Cardiac muscle cell (in vitro differentiated cells and primary cell): Measurements from ENCODE around the gene LACC1. TPM values are rescaled to one million over a fixed set of nuclear protein-coding genes. Genes with fewer than 3 reads are reported as not detected.

Experiments used
- DNase-seq, 2 donors: peaks; one replicate each; pipeline versions ENCODE4 v3.0.0 to v3.0.0-alpha.2; 2010 to 2017; ENCODE audit warnings: low read depth in 1 of 2, low spot score in 1 of 2
- H3K27ac ChIP-seq: fragments of 200-600 bp; sonication (generic); 2 replicates; pipeline ENCODE4 v1.5.1; 2016
- H3K27me3 ChIP-seq: fragments of 200-600 bp; sonication (generic); 2 replicates; pipeline ENCODE4 v1.6.0; 2016; ENCODE audit warnings: control low read depth
- H3K36me3 ChIP-seq: fragments of 200-600 bp; sonication (generic); 2 replicates; pipeline ENCODE4 v1.5.1; 2016; ENCODE audit warnings: control low read depth
- H3K4me1 ChIP-seq: fragments of 200-600 bp; sonication (generic); 2 replicates; pipeline ENCODE4 v1.8.1; 2017; ENCODE audit warnings: low read depth, mild to moderate bottlenecking, mixed run types
- H3K4me3 ChIP-seq: fragments of 200-600 bp; sonication (generic); 2 replicates; pipeline ENCODE4 v1.5.1; 2016; ENCODE audit warnings: mild to moderate bottlenecking
- H3K9me3 ChIP-seq: fragments of 200-600 bp; sonication (generic); 2 replicates; pipeline ENCODE4 v1.5.1; 2017; ENCODE audit warnings: low read depth, mild to moderate bottlenecking, control low read depth
- polyA plus RNA-seq: library from polyadenylated mRNA; unstranded; fragments of >200 nt; fragmentation: Nextera tagmentation; extraction: Ambion mirVana; gene quantifications from 2 replicates; pipeline ENCODE4 v1.2.1, GENCODE V29; 2016
- total RNA-seq: library from RNA; depleted of rRNA; stranded (reverse); fragments of >200 nt; gene quantifications from 2 replicates; pipeline ENCODE4 v1.2.3, GENCODE V29; 2016
- TF ChIP-seq, protein P1 (sequence below): IDR thresholded peaks from 2 replicates; pipeline ENCODE4 v1.5.1; 2012; ENCODE audit warnings: low read depth, mild to moderate bottlenecking, low read length

Gene LACC1
- total and polyA plus RNA-seq, 2 experiments from 2014 or later: 0.48 to 2.8 TPM

DNA sequence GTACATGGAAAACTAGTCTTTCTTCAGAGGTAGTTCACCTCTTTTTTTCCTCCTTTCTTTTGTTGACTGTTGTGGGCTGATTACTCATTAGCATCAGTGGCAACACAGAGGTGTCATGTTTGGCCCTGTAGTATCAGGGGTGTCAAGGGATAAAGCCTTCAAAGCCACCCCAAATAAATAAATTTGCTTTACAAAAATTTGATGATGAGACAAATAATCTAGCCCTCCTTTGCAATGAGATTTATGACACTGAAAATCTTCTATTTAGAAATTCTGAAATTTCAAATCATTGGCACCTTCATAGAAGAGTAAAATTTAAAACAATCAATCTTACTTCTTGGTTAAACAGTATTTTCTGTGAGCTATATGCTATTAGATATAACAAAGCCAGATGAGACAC lies 1.9 kb downstream of the LACC1 start:
- no peak for DNase-seq
- no peaks in the 10 kb centered on the region for H3K9me3 ChIP-seq
- H3K4me3 ChIP-seq: no peak overlapping the region
- H3K27ac ChIP-seq: no peak overlapping the region
- H3K4me1 ChIP-seq: peaks cover 3% of the 10 kb centered on the region
- H3K36me3 ChIP-seq: no peaks in the 10 kb centered on the region
- TF ChIP-seq, protein P1, sequence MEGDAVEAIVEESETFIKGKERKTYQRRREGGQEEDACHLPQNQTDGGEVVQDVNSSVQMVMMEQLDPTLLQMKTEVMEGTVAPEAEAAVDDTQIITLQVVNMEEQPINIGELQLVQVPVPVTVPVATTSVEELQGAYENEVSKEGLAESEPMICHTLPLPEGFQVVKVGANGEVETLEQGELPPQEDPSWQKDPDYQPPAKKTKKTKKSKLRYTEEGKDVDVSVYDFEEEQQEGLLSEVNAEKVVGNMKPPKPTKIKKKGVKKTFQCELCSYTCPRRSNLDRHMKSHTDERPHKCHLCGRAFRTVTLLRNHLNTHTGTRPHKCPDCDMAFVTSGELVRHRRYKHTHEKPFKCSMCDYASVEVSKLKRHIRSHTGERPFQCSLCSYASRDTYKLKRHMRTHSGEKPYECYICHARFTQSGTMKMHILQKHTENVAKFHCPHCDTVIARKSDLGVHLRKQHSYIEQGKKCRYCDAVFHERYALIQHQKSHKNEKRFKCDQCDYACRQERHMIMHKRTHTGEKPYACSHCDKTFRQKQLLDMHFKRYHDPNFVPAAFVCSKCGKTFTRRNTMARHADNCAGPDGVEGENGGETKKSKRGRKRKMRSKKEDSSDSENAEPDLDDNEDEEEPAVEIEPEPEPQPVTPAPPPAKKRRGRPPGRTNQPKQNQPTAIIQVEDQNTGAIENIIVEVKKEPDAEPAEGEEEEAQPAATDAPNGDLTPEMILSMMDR: no peak
- H3K27me3 ChIP-seq: peaks cover 25% of the 10 kb centered on the region

DNA sequence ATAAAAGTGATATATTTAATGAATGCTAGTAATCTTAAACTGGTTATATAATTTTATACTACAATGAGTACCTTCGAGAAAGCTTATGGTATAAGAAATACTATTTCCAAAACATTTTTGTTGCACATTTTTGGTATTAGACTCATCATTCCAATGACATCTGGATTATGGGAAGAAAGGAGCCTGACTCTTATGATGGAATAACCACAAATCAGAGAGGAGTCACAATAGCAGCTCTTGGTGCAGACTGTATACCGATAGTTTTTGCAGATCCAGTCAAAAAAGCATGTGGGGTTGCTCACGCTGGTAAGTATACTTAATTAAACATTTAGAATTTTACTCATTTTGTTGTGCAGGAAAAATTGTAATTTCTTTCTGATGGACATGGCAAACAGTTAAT lies 3.9 kb downstream of the LACC1 start:
- peaks cover under 1% of the 10 kb centered on the region for H3K4me1 ChIP-seq
- no peaks in the 10 kb centered on the region for H3K36me3 ChIP-seq
- H3K27ac ChIP-seq: no peak overlapping the region
- no peak overlapping the region for H3K4me3 ChIP-seq
- no peaks in the 10 kb centered on the region for H3K9me3 ChIP-seq
- peaks cover 25% of the 10 kb centered on the region for H3K27me3 ChIP-seq
- TF ChIP-seq, protein P1: no peak
- DNase-seq: no peak

DNA sequence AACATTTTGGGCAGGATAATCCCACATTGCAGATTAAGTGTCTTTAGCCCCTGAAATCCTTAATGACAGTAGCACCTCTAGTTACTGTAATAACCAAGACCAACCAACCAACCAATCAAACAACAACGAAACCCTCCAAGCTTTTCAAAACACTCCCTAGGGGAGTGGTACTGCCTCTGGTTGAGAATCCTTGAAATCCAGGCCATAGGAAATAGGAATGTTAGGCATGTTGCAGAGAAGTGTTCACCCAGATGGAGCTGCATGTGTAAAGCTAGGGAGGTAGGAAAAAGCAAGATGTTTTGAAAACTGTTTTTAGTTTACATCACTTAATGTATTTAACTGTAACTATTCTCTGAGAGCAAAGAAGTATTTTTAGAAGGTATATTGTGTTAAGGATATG lies 4.5 kb downstream of the LACC1 start:
- peak in 1 of 2 donors; percentile 26 for DNase-seq

DNA sequence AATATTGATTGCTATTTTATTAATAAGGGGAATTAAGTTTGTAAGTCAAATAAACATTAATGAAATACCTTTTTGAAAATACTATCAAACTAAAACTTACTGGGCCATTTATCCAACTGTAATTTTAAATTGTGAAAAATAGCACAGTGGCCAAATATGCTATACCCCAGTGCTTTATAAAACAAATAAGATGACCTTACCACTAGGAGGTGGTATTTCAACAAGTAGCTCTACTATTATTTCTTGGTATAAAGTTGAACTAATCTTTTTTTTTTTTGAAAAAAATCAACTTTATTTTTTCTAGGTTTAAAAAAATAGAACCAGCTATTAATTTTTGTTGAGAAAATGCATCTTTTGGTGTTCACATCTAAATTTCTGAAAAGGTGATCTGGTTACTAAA lies 14.7 kb downstream of the LACC1 start:
- Histone ChIP-seq H3K36me3 (no peaks in the 10 kb centered on the region), H3K4me3 (no peak overlapping the region), H3K4me1 (no peaks in the 10 kb centered on the region), H3K27me3 (no peaks in the 10 kb centered on the region), H3K9me3 (no peaks in the 10 kb centered on the region), H3K27ac (no peak overlapping the region)
- no peak for DNase-seq
- TF ChIP-seq, protein P1: peak; percentile 13

More for the DNA sequence above, 4.5 kb downstream of the LACC1 start:
- TF ChIP-seq, protein P1: no peak
- H3K9me3 ChIP-seq: no peaks in the 10 kb centered on the region
- no peaks in the 10 kb centered on the region for H3K36me3 ChIP-seq
- H3K4me3 ChIP-seq: no peak overlapping the region
- no peak overlapping the region for H3K27ac ChIP-seq
- H3K27me3 ChIP-seq: peaks cover 25% of the 10 kb centered on the region
- H3K4me1 ChIP-seq: no peaks in the 10 kb centered on the region

DNA sequence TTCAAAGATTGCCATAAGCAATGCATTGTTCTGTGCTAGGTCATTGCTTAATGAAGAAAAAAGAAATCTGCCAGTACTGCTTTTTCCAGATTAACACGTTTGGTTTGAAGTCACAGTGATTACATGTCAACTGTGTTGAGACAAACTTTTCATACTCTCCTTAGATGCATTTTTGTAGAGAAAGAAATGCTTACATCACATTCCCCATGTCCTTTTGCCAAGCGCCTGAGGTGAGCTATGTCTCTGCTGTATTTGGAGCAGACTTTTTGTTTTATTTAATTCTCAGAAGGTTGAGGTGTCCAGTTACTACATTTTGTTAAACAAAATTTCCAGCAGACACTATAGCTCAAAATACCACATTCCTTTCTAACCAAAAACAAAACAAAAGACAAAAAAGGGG lies 16.2 kb downstream of the LACC1 start:
- no peak for DNase-seq
- Histone ChIP-seq H3K27ac (no peak overlapping the region), H3K4me1 (no peaks in the 10 kb centered on the region), H3K4me3 (no peak overlapping the region), H3K9me3 (no peaks in the 10 kb centered on the region), H3K27me3 (no peaks in the 10 kb centered on the region), H3K36me3 (no peaks in the 10 kb centered on the region)
- TF ChIP-seq, protein P1: no peak
